Body of pancreas (tissue), 4 donors: ENCODE measurements around the gene DHRS11. TPM values are rescaled to one million over a fixed set of nuclear protein-coding genes. Genes with fewer than 3 reads are reported as not detected.

Experiments
- ATAC-seq: fragments of 150-250 bp; one replicate; pipeline ENCODE4 v1.9.1; 2016
- DNase-seq, 4 donors: peaks; one replicate each; pipeline ENCODE4 v3.0.0-alpha.2; 2019
- H3K27ac ChIP-seq, 4 donors: fragments of 200-600 bp; sonication (generic); 1 replicate in 3 of 4; 2 replicates in 1 of 4; pipeline versions ENCODE4 v1.5.1 to v1.6.1; 2016 to 2019; ENCODE audit warnings: mild to moderate bottlenecking in 1 of 4, mixed read lengths in 1 of 4, moderate library complexity in 1 of 4
- H3K27me3 ChIP-seq, 2 donors: fragments of 200-600 bp; sonication (generic); one replicate each; pipeline ENCODE4 v1.6.0; 2016; ENCODE audit warnings: mild to moderate bottlenecking in 1 of 2
- H3K36me3 ChIP-seq, 2 donors: fragments of 200-600 bp; sonication (generic); replicated peaks in 1 of 2; 2 replicates each; pipeline ENCODE4 v1.5.1; 2016; ENCODE audit warnings: low read depth in 2 of 2; ENCODE audit not compliant: insufficient read depth in 1 of 2
- H3K4me1 ChIP-seq: fragments of 200-600 bp; sonication (generic); one replicate; pipeline ENCODE4 v1.6.0; 2016
- H3K4me3 ChIP-seq, 2 donors: fragments of 200-600 bp; sonication (generic); 1 replicate in 1 of 2; 2 replicates in 1 of 2; pipeline ENCODE4 v1.5.1; 2016 to 2019
- H3K9me3 ChIP-seq, 3 donors: fragments of 200-600 bp; sonication (generic); 1 replicate in 2 of 3; 2 replicates in 1 of 3; pipeline ENCODE4 v1.5.1; 2016
- POLR2A ChIP-seq, 3 donors: fragments of 450-650 bp; IDR thresholded peaks; one replicate each; pipeline ENCODE4 v1.6.1; 2016; ENCODE audit warnings: antibody characterized with exemption in 3 of 3, mild to moderate bottlenecking in 2 of 3
- WGBS, 2 donors: methylation state at CpG; one replicate each; pipeline ENCODE4 v1.1.5; 2017; 5-methylcytosine and 5-hydroxymethylcytosine counted together
- intact Hi-C: fragments of 100-400 bp; cut with DNase I; formaldehyde crosslinking; loops from one replicate; pipeline ENCODE4 v1.15.1; 2023
- total RNA-seq, 2 donors: library from RNA; depleted of rRNA; stranded (reverse); fragments of >200 nt; gene quantifications; one replicate each; pipeline ENCODE4 v1.1.0, GENCODE V29; 2016
- TF ChIP-seq, protein P1 (sequence below), 7 experiments: fragments of 450-650 bp in 4 of 7; fragments of 200-600 bp in 3 of 7; sonication (generic) in 3 of 7; IDR thresholded peaks; one replicate each; pipeline ENCODE4 v1.5.1; 2016 to 2019; ENCODE audit warnings: antibody characterized with exemption in 7 of 7

The DHRS11 gene
- total RNA-seq, 2 donors from 2014 or later = 7.0 to 16.5 TPM

DNA sequence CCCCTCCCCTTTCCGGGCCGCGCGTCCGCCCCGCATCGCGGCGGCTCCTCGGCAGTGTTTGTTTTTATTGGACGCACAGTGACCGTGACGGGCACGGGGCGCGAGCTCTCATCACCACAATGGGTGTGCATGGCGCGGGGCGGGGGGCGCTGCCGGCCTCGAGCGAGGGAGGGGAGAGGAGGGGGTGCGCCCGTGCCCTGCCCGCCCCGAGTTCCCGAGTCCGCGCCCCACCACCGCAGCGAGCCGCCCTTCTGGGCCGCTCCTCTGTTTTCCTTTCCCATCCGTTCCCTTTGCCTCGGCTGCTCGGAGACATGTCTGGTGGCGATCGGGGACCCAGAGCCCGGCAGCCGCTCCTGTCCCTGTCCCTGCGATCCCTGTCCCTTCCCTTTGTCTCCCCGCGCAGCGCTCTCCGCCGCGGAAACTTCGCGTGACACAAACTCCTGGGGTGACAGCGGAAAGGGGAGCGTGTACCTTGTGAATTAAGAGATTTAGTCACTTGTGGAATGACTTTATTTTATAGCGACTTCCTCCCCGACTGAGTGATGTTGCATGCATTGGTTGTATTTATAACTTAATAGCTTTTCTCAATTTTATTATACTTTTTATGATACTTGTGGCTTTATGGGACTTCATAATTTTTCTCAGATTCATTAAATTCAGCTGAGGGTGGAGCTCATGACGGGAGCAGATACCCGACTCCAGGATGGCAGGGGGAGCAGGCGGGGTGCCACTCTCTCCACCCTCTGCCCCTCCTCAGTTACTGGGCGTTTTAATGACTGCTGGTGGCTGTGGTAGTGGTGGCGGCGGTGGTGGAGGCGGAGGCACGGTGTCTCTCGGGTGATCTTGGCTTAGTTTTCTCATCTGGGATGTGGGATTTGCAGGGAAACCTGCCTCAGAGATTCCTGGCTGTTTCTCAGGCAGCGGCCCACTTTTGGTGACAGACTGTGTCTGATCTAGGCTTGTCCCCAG is 50.5 kb downstream of the DHRS11 start:
- ATAC-seq = peak; percentile 33
- peaks cover 15% of the 10 kb centered on the region for H3K4me1 ChIP-seq
- intact Hi-C loops = no loop called here
- no peaks in the 10 kb centered on the region for H3K9me3 ChIP-seq
- TF ChIP-seq, protein P1, sequence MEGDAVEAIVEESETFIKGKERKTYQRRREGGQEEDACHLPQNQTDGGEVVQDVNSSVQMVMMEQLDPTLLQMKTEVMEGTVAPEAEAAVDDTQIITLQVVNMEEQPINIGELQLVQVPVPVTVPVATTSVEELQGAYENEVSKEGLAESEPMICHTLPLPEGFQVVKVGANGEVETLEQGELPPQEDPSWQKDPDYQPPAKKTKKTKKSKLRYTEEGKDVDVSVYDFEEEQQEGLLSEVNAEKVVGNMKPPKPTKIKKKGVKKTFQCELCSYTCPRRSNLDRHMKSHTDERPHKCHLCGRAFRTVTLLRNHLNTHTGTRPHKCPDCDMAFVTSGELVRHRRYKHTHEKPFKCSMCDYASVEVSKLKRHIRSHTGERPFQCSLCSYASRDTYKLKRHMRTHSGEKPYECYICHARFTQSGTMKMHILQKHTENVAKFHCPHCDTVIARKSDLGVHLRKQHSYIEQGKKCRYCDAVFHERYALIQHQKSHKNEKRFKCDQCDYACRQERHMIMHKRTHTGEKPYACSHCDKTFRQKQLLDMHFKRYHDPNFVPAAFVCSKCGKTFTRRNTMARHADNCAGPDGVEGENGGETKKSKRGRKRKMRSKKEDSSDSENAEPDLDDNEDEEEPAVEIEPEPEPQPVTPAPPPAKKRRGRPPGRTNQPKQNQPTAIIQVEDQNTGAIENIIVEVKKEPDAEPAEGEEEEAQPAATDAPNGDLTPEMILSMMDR (IDR thresholded peaks at IDR 0.05) = no peak
- TF ChIP-seq POLR2A (IDR thresholded peaks at IDR 0.05) = no peak
- 4 to 7% methylated on average over 21 to 63 of the region's 64 CpGs for WGBS, 2 donors
- no peak for DNase-seq
- no peak overlapping the region for H3K27ac ChIP-seq
- no peak overlapping the region for H3K4me3 ChIP-seq
- H3K36me3 ChIP-seq = no peaks in the 10 kb centered on the region
- H3K27me3 ChIP-seq = peaks cover 0 to 21% of the 10 kb centered on the region in 2 donors

DNA sequence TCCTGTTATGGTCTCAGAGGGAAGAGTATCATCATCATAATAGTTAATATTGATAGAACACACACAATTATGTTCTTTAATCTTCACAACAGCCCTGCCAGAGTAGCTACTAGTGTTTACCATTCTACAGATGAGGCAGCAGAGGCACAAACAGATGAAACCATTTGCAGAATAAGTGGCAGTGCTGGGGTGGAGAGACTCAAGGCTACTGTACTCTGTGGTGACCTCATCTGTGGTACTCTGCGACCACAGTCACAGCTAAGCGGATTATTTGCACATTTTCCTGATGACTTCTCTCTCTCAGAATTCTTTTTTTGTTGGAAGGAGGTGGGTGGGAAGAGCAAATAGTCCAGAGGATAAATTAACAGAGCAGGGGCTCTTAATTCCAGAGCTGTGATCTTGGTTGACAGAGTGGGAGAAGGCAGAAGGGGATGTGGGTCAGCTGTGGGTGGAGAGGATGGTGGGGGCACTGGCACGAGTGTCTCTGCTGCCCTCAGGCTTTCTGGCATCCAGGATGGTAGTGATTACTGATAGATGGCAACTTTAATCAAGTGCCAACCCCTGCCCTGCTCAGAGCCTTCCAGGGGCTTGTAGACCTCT is 51.5 kb downstream of the DHRS11 start:
- ATAC-seq = no peak
- 54 to 60% methylated on average over 3 of the region's 3 CpGs for WGBS, 2 donors
- H3K27me3 ChIP-seq = peaks cover 0 to 21% of the 10 kb centered on the region in 2 donors

DNA sequence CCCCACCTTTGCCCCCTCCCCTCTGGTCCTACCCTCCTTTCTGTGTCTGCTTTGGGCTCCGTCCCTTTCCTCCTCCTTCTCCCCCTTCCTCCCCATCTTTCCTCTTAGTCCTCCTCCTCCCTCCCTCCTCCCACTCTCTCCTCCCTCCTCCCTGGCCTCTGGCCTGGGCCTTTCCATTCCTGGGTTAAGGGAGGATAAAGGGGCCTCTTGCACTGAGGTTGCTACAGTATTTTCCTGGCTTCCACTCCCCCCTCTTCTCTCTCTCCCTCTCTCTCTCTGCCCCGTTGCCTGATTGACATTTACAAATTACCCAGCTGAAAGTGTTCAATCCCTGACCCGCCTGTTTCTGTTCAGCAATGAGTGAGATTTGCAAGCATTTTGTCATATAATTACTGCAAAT is 53.7 kb downstream of the DHRS11 start:
- H3K27me3 ChIP-seq = peaks cover 0 to 21% of the 10 kb centered on the region in 2 donors
- H3K27ac ChIP-seq = no peak overlapping the region
- H3K36me3 ChIP-seq = no peaks in the 10 kb centered on the region
- no peak for TF ChIP-seq POLR2A (IDR thresholded peaks at IDR 0.05)
- H3K4me3 ChIP-seq = no peak overlapping the region
- ATAC-seq (no peak), DNase-seq (no peak)
- WGBS, 2 donors = 38 to 78% methylated on average over 3 of the region's 3 CpGs
- H3K4me1 ChIP-seq = peaks cover 15% of the 10 kb centered on the region
- intact Hi-C loops = no loop called here
- H3K9me3 ChIP-seq = no peaks in the 10 kb centered on the region

More for the DNA sequence above, 51.5 kb downstream of the DHRS11 start:
- intact Hi-C loops = no loop called here
- Histone ChIP-seq H3K27ac (no peak overlapping the region), H3K9me3 (no peaks in the 10 kb centered on the region), H3K4me3 (no peak overlapping the region), H3K36me3 (no peaks in the 10 kb centered on the region), H3K4me1 (peaks cover 15% of the 10 kb centered on the region)
- DNase-seq = no peak
- no peak for TF ChIP-seq POLR2A (IDR thresholded peaks at IDR 0.05)
- TF ChIP-seq, protein P1 (IDR thresholded peaks at IDR 0.05) = no peak

DNA sequence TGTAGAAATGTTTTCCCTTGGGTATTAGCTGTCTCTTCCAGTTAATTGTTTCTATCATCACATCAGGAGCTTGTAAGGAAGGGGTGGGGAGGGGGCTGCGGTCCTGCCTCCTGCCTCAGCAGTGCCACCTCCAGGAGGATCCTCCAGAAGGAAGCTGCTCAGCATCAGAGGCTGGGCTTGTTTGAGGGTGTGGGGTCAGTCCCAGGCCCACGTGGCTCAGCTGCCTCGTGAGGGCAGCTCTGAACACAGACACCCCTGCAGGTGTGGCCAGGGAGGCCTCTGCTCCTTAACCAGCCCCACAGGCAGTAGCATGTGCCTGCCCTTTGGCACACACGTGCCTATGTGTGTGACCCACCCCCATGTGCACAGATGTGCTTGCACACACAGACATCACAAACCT is 56.0 kb downstream of the DHRS11 start:
- H3K4me3 ChIP-seq = no peak overlapping the region
- H3K27ac ChIP-seq = no peak overlapping the region
- TF ChIP-seq, protein P1 (IDR thresholded peaks at IDR 0.05) = no peak
- TF ChIP-seq POLR2A (IDR thresholded peaks at IDR 0.05) = no peak
- intact Hi-C loops = no loop called here
- no peaks in the 10 kb centered on the region for H3K4me1 ChIP-seq
- H3K36me3 ChIP-seq = no peaks in the 10 kb centered on the region
- H3K9me3 ChIP-seq = no peaks in the 10 kb centered on the region
- DNase-seq = no peak
- no peak for ATAC-seq
- WGBS, 2 donors = 23 to 30% methylated on average over 3 to 4 of the region's 4 CpGs
- H3K27me3 ChIP-seq = peaks cover 0 to 6% of the 10 kb centered on the region in 2 donors

DNA sequence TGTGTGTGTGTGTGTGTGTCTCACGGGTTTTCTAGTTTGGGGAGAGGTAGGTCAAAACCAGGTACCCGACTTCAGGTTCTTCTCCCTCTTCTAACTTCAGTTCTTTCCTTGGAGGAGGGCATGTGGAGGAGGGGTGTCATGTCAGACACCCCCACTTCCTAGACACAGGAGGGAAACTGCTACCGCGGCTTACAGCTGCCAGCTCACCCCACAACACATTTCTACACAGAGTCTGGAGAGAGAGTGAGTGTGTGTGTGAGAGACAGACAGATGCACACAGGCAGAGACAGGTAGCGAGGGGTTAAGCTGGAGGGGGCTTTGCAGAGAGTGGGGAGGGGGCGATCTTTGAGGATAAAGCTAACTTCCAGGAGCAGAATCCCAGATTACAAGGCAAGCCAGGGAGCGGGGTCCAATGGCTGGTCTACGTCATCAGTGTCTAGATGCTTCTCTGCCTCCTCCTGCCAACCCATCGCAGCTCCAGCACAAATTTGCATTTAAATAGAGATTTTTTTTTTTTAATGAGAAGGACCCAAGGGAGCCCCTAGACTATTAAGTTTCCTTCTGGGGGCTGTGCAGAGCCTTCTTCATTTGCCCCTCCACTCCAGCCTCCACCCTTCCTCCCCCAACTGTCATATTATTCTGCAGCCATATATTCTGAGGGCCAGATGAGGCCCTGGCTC is 58.6 kb downstream of the DHRS11 start:
- 33 to 43% methylated on average over 9 of the region's 9 CpGs for WGBS, 2 donors
- ATAC-seq = no peak
- Histone ChIP-seq H3K36me3 (no peaks in the 10 kb centered on the region), H3K9me3 (no peaks in the 10 kb centered on the region), H3K4me1 (no peaks in the 10 kb centered on the region), H3K4me3 (no peak overlapping the region), H3K27ac (no peak overlapping the region), H3K27me3 (no peaks in the 10 kb centered on the region)
- intact Hi-C loops = no loop called here
- TF ChIP-seq POLR2A (IDR thresholded peaks at IDR 0.05) = no peak
- TF ChIP-seq, protein P1 (IDR thresholded peaks at IDR 0.05) = no peak
- no peak for DNase-seq
